Measurements from ENCODE around the gene RPS27.
A peak's percentile ranks its signal among the peaks of the same experiment; 100 is the strongest.
"Not testable (repeated sequence)": the region's sequence is repeated elsewhere in the genome, so short reads cannot be mapped to it uniquely, and the experiment has no call there.

RPS27 gene

GRCh38 chr1:153961421-153961820, 29.1 kb upstream of the RPS27 start:
- FAIRE-seq = no peak
- DNase-seq (ENCODE audit: low spot score) = no peak

GRCh38 chr1:153962088-153963029, 28.2 kb upstream of the RPS27 start:
- peak; percentile 55 for FAIRE-seq
- peak; percentile 78 for DNase-seq (ENCODE audit: low spot score)

- FAIRE-seq = peak; percentile 63
- peak; percentile 94 for DNase-seq (ENCODE audit: low spot score)
These were observed 27.3 kb upstream of the RPS27 start, which contains the start of gene SLC39A1 for GRCh38 chr1:153963030-153963849. Gene SLC39A1 (minus strand): TSS chr1:153963537. CDS start chr1:153962715, 822 bp downstream.

GRCh38 chr1:153963850-153964331, 26.7 kb upstream of the RPS27 start:
- no peak for FAIRE-seq
- peak; percentile 44 for DNase-seq (ENCODE audit: low spot score)

- DNase-seq (ENCODE audit: low spot score) = peak; percentile 92
- FAIRE-seq = peak; percentile 64
These were observed 23.2 kb upstream of the RPS27 start, which contains the start of gene CREB3L4 for GRCh38 chr1:153967107-153967999. Gene CREB3L4 (plus strand): TSS chr1:153967902. CDS start chr1:153968526, 624 bp downstream.

- FAIRE-seq (no peak), DNase-seq (ENCODE audit: low spot score) (no peak)
These were observed 22.6 kb upstream of the RPS27 start for GRCh38 chr1:153968000-153968363.

- FAIRE-seq = no peak
These were observed 22.2 kb upstream of the RPS27 start for GRCh38 chr1:153968408-153968807.

GRCh38 chr1:153968972-153969371, 21.6 kb upstream of the RPS27 start:
- FAIRE-seq (no peak), DNase-seq (ENCODE audit: low spot score) (no peak)

More at GRCh38 chr1:153968408-153968807, 22.2 kb upstream of the RPS27 start:
- no peak for DNase-seq (ENCODE audit: low spot score)

GRCh38 chr1:153970346-153970745, 20.2 kb upstream of the RPS27 start:
- FAIRE-seq = no peak
- DNase-seq (ENCODE audit: low spot score) = no peak

GRCh38 chr1:153973071-153973470, 17.5 kb upstream of the RPS27 start:
- no peak for DNase-seq (ENCODE audit: low spot score)
- FAIRE-seq = no peak

GRCh38 chr1:153973525-153973924, 17.0 kb upstream of the RPS27 start:
- no peak for FAIRE-seq
- no peak for DNase-seq (ENCODE audit: low spot score)

- FAIRE-seq (no peak), DNase-seq (ENCODE audit: low spot score) (no peak)
These were observed 13.7 kb upstream of the RPS27 start for GRCh38 chr1:153976819-153977249.

- DNase-seq (ENCODE audit: low spot score) = peak; percentile 61
- FAIRE-seq = no peak
These were observed 13.0 kb upstream of the RPS27 start, which contains the start of gene JTB for GRCh38 chr1:153977250-153978240. Gene JTB (minus strand): TSS chr1:153977674. CDS start chr1:153977252, 422 bp downstream.

GRCh38 chr1:153978274-153978909, 12.2 kb upstream of the RPS27 start:
- FAIRE-seq (no peak), DNase-seq (ENCODE audit: low spot score) (no peak)

GRCh38 chr1:153979091-153979490, 11.5 kb upstream of the RPS27 start:
- not testable (repeated sequence) for DNase-seq (ENCODE audit: low spot score); FAIRE-seq

- not testable (repeated sequence) for DNase-seq (ENCODE audit: low spot score); FAIRE-seq
These were observed 8.8 kb upstream of the RPS27 start for GRCh38 chr1:153981735-153982134.

- FAIRE-seq (no peak), DNase-seq (ENCODE audit: low spot score) (no peak)
These were observed 6.3 kb upstream of the RPS27 start for GRCh38 chr1:153984123-153984894.

- DNase-seq (ENCODE audit: low spot score) (peak; percentile 57), FAIRE-seq (no peak)
These were observed 5.1 kb upstream of the RPS27 start for GRCh38 chr1:153985341-153985912.

Measured in RCC 7860 (cell line).